Large intestine (tissue), 3 donors: Measurements from ENCODE around the gene ACBD7. TPM values are rescaled to one million over a fixed set of nuclear protein-coding genes. Genes with fewer than 3 reads are reported as not detected.
A peak's percentile ranks its signal among the peaks of the same experiment; 100 is the strongest.

Experiments used
- DNase-seq, 2 donors: peaks; one replicate each; pipeline versions ENCODE4 v3.0.0 to v3.0.0-alpha.2; 2013
- H3K27ac ChIP-seq: one replicate; pipeline ENCODE4 v1.5.1; 2013; ENCODE audit warnings: low read length
- H3K27me3 ChIP-seq: 2 replicates; pipeline ENCODE4 v1.6.1; 2013; ENCODE audit warnings: low read length; ENCODE audit not compliant: control insufficient read depth, insufficient read depth
- H3K36me3 ChIP-seq: 2 replicates; pipeline ENCODE4 v1.6.1; 2013; ENCODE audit warnings: low read length; ENCODE audit not compliant: control insufficient read depth, insufficient read depth
- H3K4me1 ChIP-seq: one replicate; pipeline ENCODE4 v1.6.1; 2013; ENCODE audit warnings: low read length; ENCODE audit not compliant: control insufficient read depth, insufficient read depth
- H3K4me3 ChIP-seq: one replicate; pipeline ENCODE4 v1.5.1; 2013; ENCODE audit warnings: low read length
- H3K9me3 ChIP-seq: one replicate; pipeline ENCODE4 v1.6.1; 2013; ENCODE audit warnings: mild to moderate bottlenecking, low read depth, low read length, moderate library complexity; ENCODE audit not compliant: control insufficient read depth
- WGBS: methylation state at CpG from one replicate; pipeline ENCODE4 v1.1.5; 2013; ENCODE audit warnings: low lambda C conversion rate; ENCODE audit not compliant: insufficient coverage; 5-methylcytosine and 5-hydroxymethylcytosine counted together
- polyA plus RNA-seq: library from polyadenylated mRNA; unstranded; fragments of 120-200 nt; gene quantifications from one replicate; pipeline ENCODE4 v1.2.1, GENCODE V29; 2013

ACBD7 gene
- polyA plus RNA-seq, 1 donor = 2.2 TPM

- Histone ChIP-seq H3K27ac (no peak overlapping the region), H3K4me3 (peak overlapping the region; percentile 78), H3K9me3 (no peaks in the 10 kb centered on the region), H3K4me1 (peaks cover 14% of the 10 kb centered on the region), H3K36me3 (peaks cover 9% of the 10 kb centered on the region), H3K27me3 (no peaks in the 10 kb centered on the region)
- no peak for DNase-seq
- no CpG with 5 or more reads among the region's 11 CpGs for WGBS
These were observed 8.1 kb upstream of the ACBD7 start for GRCh38 chr10:15096661-15097010.

- Histone ChIP-seq H3K9me3 (no peaks in the 10 kb centered on the region), H3K27ac (no peak overlapping the region), H3K36me3 (no peaks in the 10 kb centered on the region), H3K4me3 (no peak overlapping the region), H3K27me3 (no peaks in the 10 kb centered on the region), H3K4me1 (no peaks in the 10 kb centered on the region)
- no CpG with 5 or more reads among the region's 16 CpGs for WGBS
- DNase-seq = no peak
These were observed 4.4 kb upstream of the ACBD7 start for GRCh38 chr10:15092855-15093408.

- no peaks in the 10 kb centered on the region for H3K4me1 ChIP-seq
- H3K9me3 ChIP-seq = no peaks in the 10 kb centered on the region
- WGBS = 82% methylated on average over 3 of the region's 5 CpGs
These were observed 2.8 kb upstream of the ACBD7 start for GRCh38 chr10:15091418-15091817.

GRCh38 chr10:15084502-15084922, 4.1 kb downstream of the ACBD7 start:
- no peaks in the 10 kb centered on the region for H3K4me1 ChIP-seq
- H3K27ac ChIP-seq = peak overlapping the region; percentile 32

More at GRCh38 chr10:15091418-15091817, 2.8 kb upstream of the ACBD7 start:
- H3K27me3 ChIP-seq = no peaks in the 10 kb centered on the region
- no peaks in the 10 kb centered on the region for H3K36me3 ChIP-seq
- DNase-seq = no peak
- H3K27ac ChIP-seq = no peak overlapping the region
- H3K4me3 ChIP-seq = no peak overlapping the region

GRCh38 chr10:15083674-15084501, 4.7 kb downstream of the ACBD7 start:
- Histone ChIP-seq H3K4me1 (no peaks in the 10 kb centered on the region), H3K36me3 (no peaks in the 10 kb centered on the region), H3K9me3 (no peaks in the 10 kb centered on the region), H3K27ac (peak overlapping the region; percentile 32), H3K4me3 (peak overlapping the region; percentile 37), H3K27me3 (no peaks in the 10 kb centered on the region)
- no peak for DNase-seq
- no CpG with 5 or more reads among the region's 18 CpGs for WGBS

More at GRCh38 chr10:15084502-15084922, 4.1 kb downstream of the ACBD7 start:
- peak; percentile 54 to 75 for DNase-seq
- Histone ChIP-seq H3K4me3 (peak overlapping the region; percentile 37), H3K9me3 (no peaks in the 10 kb centered on the region), H3K27me3 (no peaks in the 10 kb centered on the region), H3K36me3 (no peaks in the 10 kb centered on the region)
- 29% methylated on average over 1 of the region's 7 CpGs for WGBS

GRCh38 chr10:15075421-15075820, 13.2 kb downstream of the ACBD7 start:
- Histone ChIP-seq H3K27ac (no peak overlapping the region), H3K27me3 (no peaks in the 10 kb centered on the region), H3K36me3 (no peaks in the 10 kb centered on the region), H3K4me3 (no peak overlapping the region), H3K9me3 (peaks cover 6% of the 10 kb centered on the region), H3K4me1 (no peaks in the 10 kb centered on the region)
- WGBS = no CpG with 5 or more reads among the region's 3 CpGs
- DNase-seq = no peak

GRCh38 chr10:15072358-15072757, 16.2 kb downstream of the ACBD7 start:
- no peak overlapping the region for H3K4me3 ChIP-seq
- no peaks in the 10 kb centered on the region for H3K27me3 ChIP-seq
- no peaks in the 10 kb centered on the region for H3K36me3 ChIP-seq
- peaks cover 6% of the 10 kb centered on the region for H3K9me3 ChIP-seq
- no peaks in the 10 kb centered on the region for H3K4me1 ChIP-seq
- no peak overlapping the region for H3K27ac ChIP-seq
- DNase-seq = no peak
- no CpG with 5 or more reads among the region's 5 CpGs for WGBS

GRCh38 chr10:15069230-15069629, 19.3 kb downstream of the ACBD7 start:
- DNase-seq = no peak
- Histone ChIP-seq H3K4me1 (no peaks in the 10 kb centered on the region), H3K9me3 (peaks cover 6% of the 10 kb centered on the region), H3K27me3 (no peaks in the 10 kb centered on the region), H3K36me3 (no peaks in the 10 kb centered on the region), H3K4me3 (no peak overlapping the region), H3K27ac (no peak overlapping the region)
- no CpG with 5 or more reads among the region's 4 CpGs for WGBS

GRCh38 chr10:15068802-15069201, 19.8 kb downstream of the ACBD7 start:
- Histone ChIP-seq H3K36me3 (no peaks in the 10 kb centered on the region), H3K9me3 (peaks cover 6% of the 10 kb centered on the region), H3K4me3 (no peak overlapping the region), H3K4me1 (no peaks in the 10 kb centered on the region), H3K27me3 (no peaks in the 10 kb centered on the region), H3K27ac (no peak overlapping the region)
- no CpG with 5 or more reads among the region's 3 CpGs for WGBS
- DNase-seq = no peak

- DNase-seq = no peak
- Histone ChIP-seq H3K4me1 (no peaks in the 10 kb centered on the region), H3K9me3 (peaks cover 2% of the 10 kb centered on the region), H3K27ac (no peak overlapping the region), H3K27me3 (no peaks in the 10 kb centered on the region), H3K4me3 (no peak overlapping the region), H3K36me3 (no peaks in the 10 kb centered on the region)
- no CpG with 5 or more reads among the region's 5 CpGs for WGBS
These were observed 21.4 kb downstream of the ACBD7 start for GRCh38 chr10:15067154-15067553.
